Right ventricle myocardium superior (tissue), 1 donor: Measurements from ENCODE around the gene CDKL2. TPM values are rescaled to one million over a fixed set of nuclear protein-coding genes. Genes with fewer than 3 reads are reported as not detected.
"Not testable (repeated sequence)": the region's sequence is repeated elsewhere in the genome, so short reads cannot be mapped to it uniquely, and the experiment has no call there.

ENCODE experiments used
- ATAC-seq: fragments of 200-7000 bp; cut with Tn5 transposase; one replicate; pipeline ENCODE4 v1.9.1; 2020; ENCODE audit warnings: mild to moderate bottlenecking; ENCODE audit not compliant: poor library complexity
- DNase-seq: peaks from one replicate; pipeline ENCODE4 v3.0.0-alpha.2; 2020
- intact Hi-C: fragments of 100-400 bp; cut with DNase I; formaldehyde crosslinking; loops from one replicate; pipeline ENCODE4 v1.11.2; 2022
- long read RNA-seq: library from polyadenylated mRNA; unstranded; transcript quantifications from one replicate; pipeline ENCODE4 v2.0.0, GENCODE V29; 2021
- total RNA-seq: library from RNA; stranded (reverse); fragmentation: NEBNext Ultra II Directional; extraction: Animal tissue kit (Norgen Biotek cat#: 25700); gene quantifications from one replicate; pipeline ENCODE4 v1.2.1, GENCODE V29; 2021
- donor health status: DM: no; HTN: yes; CAD: no; lungs with severe emphysema.

CDKL2 gene
- total RNA-seq: 0.13 TPM
- long read RNA-seq: 0 reads

- intact Hi-C loops: no loop called here
- peak; percentile 92 for DNase-seq
- ATAC-seq: peak; percentile 97
These were observed at the start of gene CDKL2 for GRCh38 chr4:75630174-75630936. Gene CDKL2, minus strand, starts transcription at chr4:75630528. Its CDS starts 4,540 bp downstream, at chr4:75625988.

DNA sequence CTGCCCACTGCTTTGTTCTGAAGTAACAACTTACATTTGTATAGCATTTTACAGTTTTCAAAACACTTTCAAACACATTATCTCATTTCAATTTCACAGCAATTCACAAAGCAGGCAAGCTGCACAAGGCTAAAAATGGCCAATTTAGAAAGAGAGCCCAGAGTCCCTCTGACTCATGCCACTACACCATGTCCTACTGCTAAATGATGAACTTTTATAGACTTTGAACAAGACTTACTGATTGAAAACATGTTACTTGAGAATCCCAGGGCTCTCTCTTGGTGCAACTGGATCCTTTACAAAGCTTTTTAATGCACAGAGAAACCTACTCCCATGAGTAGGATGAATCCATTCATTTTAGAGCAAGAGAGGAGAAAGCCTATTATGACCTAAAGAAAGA lies 48.6 kb upstream of the CDKL2 start:
- intact Hi-C loops: no loop called here
- no peak for DNase-seq
- ATAC-seq: no peak

GRCh38 chr4:75678473-75678872 lies 48.1 kb upstream of the CDKL2 start:
- DNase-seq (no peak), ATAC-seq (no peak)
- intact Hi-C loops: no loop called here

DNA sequence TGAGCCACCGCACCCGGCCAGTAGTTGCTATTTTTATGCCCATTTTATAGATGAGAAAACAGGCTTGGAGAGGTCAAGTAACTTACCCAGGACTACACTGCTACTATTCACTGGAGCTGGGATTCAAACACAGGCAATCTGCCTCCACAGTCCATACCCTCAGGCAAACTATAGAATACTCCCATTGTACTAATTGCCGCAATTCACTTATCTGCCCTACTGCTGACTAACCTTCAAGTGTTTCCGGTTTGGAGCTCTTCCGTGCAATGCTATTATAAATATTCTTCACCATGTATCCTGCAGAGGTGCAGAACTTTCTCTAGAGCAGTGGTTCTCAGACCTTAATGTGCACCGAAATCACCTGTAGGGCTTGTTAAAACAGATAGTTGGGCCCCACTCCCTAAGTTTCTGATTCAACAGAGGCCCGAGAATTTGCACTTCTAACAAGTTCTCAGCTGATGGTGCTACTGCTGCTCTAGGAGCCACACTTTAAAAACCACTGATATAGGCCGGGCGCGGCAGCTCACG lies 44.7 kb upstream of the CDKL2 start:
- no peak for DNase-seq
- intact Hi-C loops: no loop called here
- no peak for ATAC-seq

DNA sequence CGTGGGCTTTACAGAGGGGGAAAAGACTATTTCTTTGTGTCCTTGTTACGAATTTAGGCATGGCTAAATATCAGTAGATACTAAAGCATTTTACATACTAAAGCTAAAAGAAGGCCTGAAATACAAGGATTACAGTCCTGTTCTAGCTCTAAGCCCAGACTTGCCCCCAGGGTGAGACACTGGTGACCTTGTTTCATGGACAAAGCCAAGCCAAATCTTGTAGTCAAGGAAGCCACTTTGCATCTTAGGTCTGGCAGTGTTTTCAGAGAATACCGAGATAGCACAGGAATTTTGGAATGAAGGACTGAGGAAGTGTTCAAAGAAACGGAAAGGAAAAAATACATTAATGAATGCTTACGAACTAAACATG lies 43.6 kb upstream of the CDKL2 start:
- DNase-seq (no peak), ATAC-seq (no peak)
- intact Hi-C loops: loop anchor here (2.0 kb wide), 1 partner anchor 51 kb away; the partner anchor contains the start of gene USO1

DNA sequence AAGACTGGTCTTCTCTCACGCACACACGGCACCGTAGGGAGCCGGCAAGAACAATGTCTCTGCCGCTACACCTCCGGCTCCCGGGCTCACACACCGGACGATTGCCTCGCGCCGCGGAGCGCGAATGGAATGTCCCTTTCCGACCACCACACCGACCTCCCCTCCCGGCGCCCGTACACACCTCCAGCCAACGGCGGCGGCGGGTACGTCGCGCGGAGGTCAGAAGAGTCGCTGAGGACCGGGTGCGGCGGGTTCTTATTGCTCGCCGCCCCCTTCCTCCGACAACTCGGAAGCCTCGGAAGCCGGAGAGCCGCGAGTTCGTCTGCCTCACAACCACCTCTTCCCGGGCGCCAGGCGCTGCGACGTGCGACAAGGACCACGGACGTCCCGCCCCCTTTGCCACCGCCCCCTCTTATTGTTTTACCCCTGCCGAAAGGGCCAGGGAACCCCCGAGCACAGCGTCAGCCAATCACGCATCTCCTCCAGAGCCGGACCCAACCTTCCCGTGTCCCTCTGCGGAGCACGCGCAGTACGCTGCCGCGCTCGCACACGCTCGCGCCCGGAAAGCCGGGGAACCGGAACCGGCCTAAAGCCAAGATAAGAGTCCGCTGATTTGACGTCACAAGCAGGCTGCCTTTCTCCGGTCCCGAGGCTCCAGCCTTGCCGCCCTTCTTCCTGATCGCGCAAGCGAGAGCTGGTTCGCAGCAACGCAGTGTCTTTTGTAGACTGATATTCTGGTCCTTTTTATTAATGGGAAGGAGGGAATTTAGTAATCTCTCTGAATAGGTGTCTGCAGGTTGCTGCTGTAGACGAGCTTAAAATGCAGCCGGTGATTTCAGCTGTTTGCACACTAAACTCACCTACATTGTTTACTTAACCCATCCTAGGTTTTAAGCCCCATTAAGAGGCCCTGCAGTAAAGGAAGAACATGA lies 43.0 kb upstream of the CDKL2 start, which contains the start of gene G3BP2:
G3BP2 (minus strand) TSS at position 385 of the 932 bp plus-strand sequence. CDS start 11,386 bp downstream, outside the sequence.
- intact Hi-C loops: loop anchor here (2.0 kb wide), 1 partner anchor 52 kb away; the partner anchor contains the start of gene USO1
- DNase-seq (peak; percentile 99), ATAC-seq (peak; percentile 99)

- peak; percentile 54 for ATAC-seq
- DNase-seq: peak; percentile 80
- intact Hi-C loops: loop anchor here (2.0 kb wide), 1 partner anchor 52 kb away; the partner anchor contains the start of gene USO1
These were observed 42.2 kb upstream of the CDKL2 start for GRCh38 chr4:75672461-75673026.

DNA sequence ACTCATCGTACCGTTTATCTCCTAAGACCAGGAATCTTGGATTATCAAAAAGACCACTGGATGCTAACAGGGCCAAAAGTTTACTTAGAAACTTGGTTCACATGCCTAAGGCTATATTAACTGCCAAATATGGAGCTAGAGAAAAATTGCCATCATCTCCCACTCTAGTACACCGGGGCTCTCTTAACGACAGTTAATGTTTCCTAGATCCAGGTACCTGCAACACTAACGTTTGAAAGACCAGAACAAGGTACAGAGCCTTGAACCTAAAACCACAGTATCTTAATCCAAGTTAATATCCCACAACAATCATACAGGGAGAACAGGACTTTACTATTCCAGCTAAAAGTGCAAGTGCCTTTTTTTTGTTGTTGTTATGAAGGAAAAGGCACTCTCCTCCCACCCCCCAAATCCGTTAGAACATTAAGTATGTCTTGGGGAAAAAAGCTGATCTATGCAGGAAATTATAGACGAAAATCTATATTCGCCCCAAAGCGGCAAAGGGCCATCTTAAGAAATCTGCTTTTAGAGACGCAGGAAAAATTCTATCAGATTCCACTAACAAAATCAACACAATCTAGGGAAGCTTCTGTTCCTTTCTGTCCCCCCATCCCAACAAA lies 41.6 kb upstream of the CDKL2 start:
- DNase-seq (no peak), ATAC-seq (no peak)
- intact Hi-C loops: loop anchor here (2.0 kb wide), 1 partner anchor 53 kb away; the partner anchor contains the start of gene USO1

DNA sequence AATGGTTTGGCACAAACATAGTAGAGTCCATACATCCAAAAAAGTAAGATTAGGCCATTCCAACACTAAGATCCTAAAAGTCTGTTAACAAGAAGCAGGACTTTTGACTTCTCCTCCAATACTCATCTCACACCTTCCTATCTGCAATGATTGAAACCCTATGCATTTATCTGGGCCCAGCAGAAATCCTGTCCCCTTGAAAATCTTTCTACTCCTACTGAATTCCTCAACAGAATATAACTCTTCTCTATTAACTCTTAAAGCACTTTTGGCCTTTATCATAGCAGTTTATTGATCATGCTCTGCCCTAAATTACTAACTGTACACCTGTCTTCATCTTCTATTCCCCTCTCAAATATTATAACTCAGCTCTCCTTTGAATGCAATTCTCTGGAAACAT lies 38.3 kb upstream of the CDKL2 start:
- ATAC-seq: no peak
- no peak for DNase-seq
- intact Hi-C loops: no loop called here

DNA sequence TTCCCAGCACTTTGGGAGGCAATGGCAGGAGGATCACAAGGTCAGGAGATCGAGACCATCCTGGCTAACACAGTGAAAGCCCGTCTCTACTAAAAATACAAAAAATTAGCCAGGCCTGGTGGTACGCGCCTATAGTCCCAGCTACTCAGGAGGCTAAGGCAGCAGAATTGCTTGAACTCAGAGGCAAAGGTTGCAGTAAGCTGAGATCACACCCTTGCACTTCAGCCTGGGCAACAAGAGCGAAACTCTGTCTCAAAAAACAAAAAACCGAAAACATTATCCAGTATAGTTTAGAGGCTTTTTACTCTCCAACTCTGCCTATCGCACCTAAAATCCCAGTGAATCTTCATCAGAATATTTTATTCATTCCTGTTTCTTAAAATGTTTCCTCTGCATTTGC lies 37.3 kb upstream of the CDKL2 start:
- ATAC-seq, DNase-seq, intact Hi-C loops: not testable (repeated sequence)

GRCh38 chr4:75666299-75666698 lies 36.0 kb upstream of the CDKL2 start:
- intact Hi-C loops: no loop called here
- no peak for ATAC-seq
- no peak for DNase-seq

- intact Hi-C loops, ATAC-seq, DNase-seq: not testable (repeated sequence)
These were observed 34.3 kb upstream of the CDKL2 start for GRCh38 chr4:75664604-75665003.

DNA sequence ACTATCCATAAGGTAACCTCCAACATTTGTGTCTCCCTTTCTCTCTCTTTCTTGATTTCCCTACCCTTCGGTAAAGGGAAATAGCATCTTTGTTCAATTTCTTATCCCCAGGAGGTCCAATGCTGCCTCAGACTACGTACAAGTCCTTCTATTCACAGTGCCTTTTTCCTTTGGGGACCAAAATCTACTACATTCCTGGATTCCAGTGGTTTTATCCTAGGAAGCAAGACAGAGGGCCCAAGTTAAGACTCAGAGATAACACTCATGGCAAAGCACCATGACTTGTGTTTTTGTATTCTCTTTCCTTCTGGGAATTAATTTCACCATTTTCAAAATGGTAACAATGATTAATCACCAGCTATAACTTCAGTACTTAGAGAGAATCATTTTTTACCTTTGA lies 32.3 kb upstream of the CDKL2 start:
- DNase-seq (no peak), ATAC-seq (no peak)
- intact Hi-C loops: no loop called here

DNA sequence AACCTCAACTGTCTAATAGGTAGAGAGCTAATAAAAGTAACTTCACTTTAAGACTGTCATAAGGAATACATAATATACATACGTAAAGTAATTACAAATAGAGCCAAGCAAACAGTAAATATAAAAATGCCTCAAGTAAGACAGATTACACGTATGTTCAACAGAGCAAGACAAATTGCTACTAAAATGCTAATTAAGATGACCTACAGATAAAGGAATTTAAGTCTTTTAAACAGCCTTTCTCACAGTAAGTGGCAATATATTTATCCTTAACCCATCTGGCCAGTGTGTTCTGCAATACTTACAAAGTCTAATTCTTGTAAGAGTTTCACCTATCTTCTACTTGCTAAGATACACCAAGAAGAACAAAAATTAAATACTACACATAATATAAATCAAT lies 30.2 kb upstream of the CDKL2 start:
- intact Hi-C loops: no loop called here
- ATAC-seq (no peak), DNase-seq (no peak)

DNA sequence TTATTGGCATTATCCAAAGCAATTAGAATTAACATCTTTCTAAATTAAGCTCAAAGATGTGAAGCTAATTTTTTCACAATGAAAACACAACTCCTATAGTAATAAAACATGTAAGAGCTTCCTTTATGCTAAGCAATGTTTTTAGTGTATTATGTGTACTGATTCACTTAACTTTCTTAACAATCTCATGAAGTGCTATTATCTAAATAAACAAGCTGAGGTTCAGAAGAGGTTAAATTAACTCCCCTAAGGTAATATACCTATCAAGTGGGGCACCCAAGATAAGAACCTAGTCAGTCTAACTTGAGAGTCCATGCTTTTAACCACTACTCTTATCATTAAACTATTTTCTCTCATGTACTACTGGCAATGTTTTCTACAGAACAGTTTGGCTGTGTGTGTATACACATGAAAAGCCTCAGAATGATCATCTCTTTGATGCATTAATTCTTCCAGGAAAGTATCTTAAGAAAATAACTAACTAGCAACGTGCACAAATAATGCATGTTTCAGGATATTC lies 29.2 kb upstream of the CDKL2 start:
- intact Hi-C loops: no loop called here

GRCh38 chr4:75658876-75659275 lies 28.5 kb upstream of the CDKL2 start:
- DNase-seq: no peak
- ATAC-seq: no peak
- intact Hi-C loops: no loop called here

More for the DNA sequence above, 29.2 kb upstream of the CDKL2 start:
- DNase-seq: no peak
- peak; percentile 56 for ATAC-seq

GRCh38 chr4:75655562-75655961 lies 25.2 kb upstream of the CDKL2 start:
- intact Hi-C loops: no loop called here
- DNase-seq (no peak), ATAC-seq (no peak)

- no peak for ATAC-seq
- intact Hi-C loops: no loop called here
- DNase-seq: no peak
These were observed 24.6 kb upstream of the CDKL2 start for GRCh38 chr4:75654905-75655304.
